Natural killer cell (primary cell): ENCODE data around the gene OR8G1. TPM values are rescaled to one million over a fixed set of nuclear protein-coding genes. Genes with fewer than 3 reads are reported as not detected.
"Not testable (repeated sequence)": the region's sequence is repeated elsewhere in the genome, so short reads cannot be mapped to it uniquely, and the experiment has no call there.

ENCODE experiments used
- ATAC-seq, 3 donors: fragments of 150-1000 bp in 2 of 3; fragments of 200-7000 bp in 1 of 3; cut with Tn5 transposase; 1 replicate in 1 of 3; 2 replicates in 2 of 3; pipeline ENCODE4 v1.10.0; 2021; ENCODE audit warnings: mild to moderate bottlenecking in 2 of 3, moderate library complexity in 2 of 3
- DNase-seq, 2 donors: peaks; one replicate each; pipeline versions ENCODE4 v3.0.0 to v3.0.0-alpha.2; 2013 to 2021; ENCODE audit warnings: mixed read lengths in 1 of 2
- H3K27ac ChIP-seq: one replicate; pipeline ENCODE4 v1.5.1; 2013; ENCODE audit warnings: mild to moderate bottlenecking, low read length
- H3K27me3 ChIP-seq: one replicate; pipeline ENCODE4 v1.6.1; 2013; ENCODE audit warnings: low read length; ENCODE audit not compliant: control insufficient read depth, insufficient read depth
- H3K36me3 ChIP-seq: one replicate; pipeline ENCODE4 v1.6.1; 2013; ENCODE audit warnings: low read length; ENCODE audit not compliant: control insufficient read depth, insufficient read depth
- H3K4me1 ChIP-seq: one replicate; pipeline ENCODE4 v1.6.1; 2013; ENCODE audit warnings: low read length; ENCODE audit not compliant: control insufficient read depth, insufficient read depth
- H3K4me3 ChIP-seq: one replicate; pipeline ENCODE4 v1.5.1; 2013; ENCODE audit warnings: low read length
- H3K9me3 ChIP-seq: one replicate; pipeline ENCODE4 v1.6.1; 2013; ENCODE audit warnings: low read length; ENCODE audit not compliant: control insufficient read depth, insufficient read depth
- H3K27ac Mint-ChIP-seq, 2 donors: one replicate each; pipeline ENCODE4 v1.8.0; 2022; ENCODE audit warnings: mild to moderate bottlenecking in 2 of 2, mixed read lengths in 2 of 2, moderate library complexity in 1 of 2
- H3K27me3 Mint-ChIP-seq, 2 donors: one replicate each; pipeline ENCODE4 v1.8.0; 2022; ENCODE audit warnings: low read depth in 2 of 2, mixed read lengths in 2 of 2
- H3K36me3 Mint-ChIP-seq: one replicate; pipeline ENCODE4 v1.8.0; 2022; ENCODE audit warnings: mixed read lengths
- H3K4me1 Mint-ChIP-seq, 2 donors: one replicate each; pipeline ENCODE4 v1.8.0; 2022; ENCODE audit warnings: mixed read lengths in 2 of 2
- H3K4me3 Mint-ChIP-seq: one replicate; pipeline ENCODE4 v1.8.0; 2022; ENCODE audit warnings: mild to moderate bottlenecking, moderate library complexity, mixed read lengths
- H3K9me3 Mint-ChIP-seq, 2 donors: one replicate each; pipeline ENCODE4 v1.8.0; 2022; ENCODE audit warnings: mixed read lengths in 2 of 2
- CTCF ChIP-seq: fragments of 200-600 bp; IDR thresholded peaks from one replicate; pipeline ENCODE4 v1.8.0; 2022; ENCODE audit warnings: antibody characterized with exemption
- WGBS: methylation state at CpG from one replicate; pipeline ENCODE4 v1.1.7; 2013; ENCODE audit warnings: missing lambda C conversion rate; ENCODE audit not compliant: insufficient coverage; 5-methylcytosine and 5-hydroxymethylcytosine counted together
- intact Hi-C: fragments of 100-400 bp; cut with micrococcal nuclease; formaldehyde crosslinking; loops from one replicate; pipeline ENCODE4 v1.14.2; 2022
- total RNA-seq, 4 donors: library from RNA; stranded (reverse); fragments of 120-200 nt in 1 of 4; gene quantifications; one replicate each; pipeline versions ENCODE4 v1.2.3 to v1.2.4, GENCODE V29; 2013 to 2022

Gene OR8G1
- total RNA-seq, 3 donors from 2014 or later (not counting 1 experiment from before 2014, with no cell fraction given): not detected

GRCh38 chr11:124219126-124219525, 21.8 kb upstream of the OR8G1 start:
- H3K27ac Mint-ChIP-seq: no peak overlapping the region
- Histone ChIP-seq H3K9me3 (no peaks in the 10 kb centered on the region), H3K27ac (no peak overlapping the region), H3K4me3 (no peak overlapping the region), H3K27me3 (no peaks in the 10 kb centered on the region), H3K4me1 (no peaks in the 10 kb centered on the region), H3K36me3 (no peaks in the 10 kb centered on the region)
- ATAC-seq (no peak), DNase-seq (no peak)
- no peaks in the 10 kb centered on the region for H3K4me1 Mint-ChIP-seq
- no peaks in the 10 kb centered on the region for H3K36me3 Mint-ChIP-seq
- H3K9me3 Mint-ChIP-seq: no peaks in the 10 kb centered on the region
- no peak overlapping the region for H3K4me3 Mint-ChIP-seq
- intact Hi-C loops: no loop called here
- H3K27me3 Mint-ChIP-seq: no peaks in the 10 kb centered on the region
- no peak for TF ChIP-seq CTCF

GRCh38 chr11:124222407-124222806, 18.5 kb upstream of the OR8G1 start:
- Histone ChIP-seq H3K27me3 (no peaks in the 10 kb centered on the region), H3K27ac (no peak overlapping the region), H3K4me1 (no peaks in the 10 kb centered on the region), H3K9me3 (no peaks in the 10 kb centered on the region), H3K4me3 (no peak overlapping the region), H3K36me3 (no peaks in the 10 kb centered on the region)
- TF ChIP-seq CTCF: no peak
- no peaks in the 10 kb centered on the region for H3K4me1 Mint-ChIP-seq
- no peak for DNase-seq
- WGBS: no CpG with 5 or more reads among the region's 2 CpGs
- no peak overlapping the region for H3K4me3 Mint-ChIP-seq
- ATAC-seq: no peak
- no peaks in the 10 kb centered on the region for H3K36me3 Mint-ChIP-seq
- peaks cover 0 to 11% of the 10 kb centered on the region in 2 donors for H3K27me3 Mint-ChIP-seq
- no peaks in the 10 kb centered on the region for H3K9me3 Mint-ChIP-seq
- intact Hi-C loops: no loop called here
- H3K27ac Mint-ChIP-seq: no peak overlapping the region

DNA sequence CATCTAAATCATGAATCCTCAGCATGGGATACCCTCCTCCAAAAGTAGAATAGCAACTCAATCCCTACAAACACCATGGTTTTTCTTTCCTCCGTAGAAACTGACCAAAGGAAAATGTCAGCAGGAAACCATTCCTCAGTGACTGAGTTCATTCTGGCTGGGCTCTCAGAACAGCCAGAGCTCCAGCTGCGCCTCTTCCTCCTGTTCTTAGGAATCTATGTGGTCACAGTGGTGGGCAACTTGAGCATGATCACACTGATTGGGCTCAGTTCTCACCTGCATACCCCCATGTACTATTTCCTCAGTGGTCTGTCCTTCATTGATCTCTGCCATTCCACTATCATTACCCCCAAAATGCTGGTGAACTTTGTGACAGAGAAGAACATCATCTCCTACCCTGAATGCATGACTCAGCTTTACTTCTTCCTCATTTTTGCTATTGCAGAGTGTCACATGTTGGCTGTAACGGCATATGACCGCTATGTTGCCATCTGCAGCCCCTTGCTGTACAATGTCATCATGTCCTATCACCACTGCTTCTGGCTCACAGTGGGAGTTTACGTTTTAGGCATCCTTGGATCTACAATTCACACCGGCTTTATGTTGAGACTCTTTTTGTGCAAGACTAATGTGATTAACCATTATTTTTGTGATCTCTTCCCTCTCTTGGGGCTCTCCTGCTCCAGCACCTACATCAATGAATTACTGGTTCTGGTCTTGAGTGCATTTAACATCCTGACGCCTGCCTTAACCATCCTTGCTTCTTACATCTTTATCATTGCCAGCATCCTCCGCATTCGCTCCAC, 16.1 kb upstream of the OR8G1 start:
- H3K27ac ChIP-seq, H3K4me1 Mint-ChIP-seq, H3K9me3 Mint-ChIP-seq, H3K27me3 ChIP-seq, H3K9me3 ChIP-seq, H3K36me3 ChIP-seq, H3K4me1 ChIP-seq, H3K4me3 Mint-ChIP-seq, H3K36me3 Mint-ChIP-seq, intact Hi-C loops, H3K4me3 ChIP-seq, H3K27ac Mint-ChIP-seq, DNase-seq: not testable (repeated sequence)
- H3K27me3 Mint-ChIP-seq: peaks cover 6 to 14% of the 10 kb centered on the region in 2 donors
- 69% methylated on average over 9 of the region's 9 CpGs for WGBS
- ATAC-seq: peak in 1 of 3 donors; percentile 58

- H3K27ac ChIP-seq: no peak overlapping the region
- no peak overlapping the region for H3K27ac Mint-ChIP-seq
- peaks cover 6 to 14% of the 10 kb centered on the region in 2 donors for H3K27me3 Mint-ChIP-seq
These were observed 15.4 kb upstream of the OR8G1 start for GRCh38 chr11:124225471-124225870.

More at GRCh38 chr11:124225471-124225870, 15.4 kb upstream of the OR8G1 start:
- Mint-ChIP-seq H3K4me1 (no peaks in the 10 kb centered on the region), H3K4me3 (no peak overlapping the region), H3K36me3 (no peaks in the 10 kb centered on the region), H3K9me3 (peaks cover 0 to 2% of the 10 kb centered on the region in 2 donors)
- ATAC-seq (no peak), DNase-seq (no peak)
- Histone ChIP-seq H3K4me3 (no peak overlapping the region), H3K9me3 (no peaks in the 10 kb centered on the region), H3K27me3 (no peaks in the 10 kb centered on the region), H3K36me3 (no peaks in the 10 kb centered on the region), H3K4me1 (no peaks in the 10 kb centered on the region)
- WGBS: no CpG with 5 or more reads among the region's 1 CpG
- TF ChIP-seq CTCF: no peak
- intact Hi-C loops: no loop called here
